Right cardiac atrium (tissue), 5 donors: ENCODE results near the gene CMTM2. TPM values are rescaled to one million over a fixed set of nuclear protein-coding genes. Genes with fewer than 3 reads are reported as not detected.

ENCODE experiments used
- ATAC-seq, 2 donors: fragments of 200-7000 bp; cut with Tn5 transposase; one replicate each; pipeline versions ENCODE4 v1.8.0 to v1.9.1; 2020; ENCODE audit warnings: moderate library complexity in 2 of 2, mild to moderate bottlenecking in 1 of 2
- DNase-seq, 3 donors: peaks; one replicate each; pipeline ENCODE4 v3.0.0-alpha.2; 2020
- H3K27ac ChIP-seq: one replicate; pipeline ENCODE4 v1.5.1; 2013; ENCODE audit warnings: mild to moderate bottlenecking, low read length, control low read depth, moderate library complexity
- H3K27me3 ChIP-seq: one replicate; pipeline ENCODE4 v1.6.1; 2013; ENCODE audit not compliant: control insufficient read depth, insufficient read depth
- H3K4me1 ChIP-seq: one replicate; pipeline ENCODE4 v1.6.1; 2013; ENCODE audit warnings: low read length; ENCODE audit not compliant: control insufficient read depth, insufficient read depth
- H3K4me3 ChIP-seq: one replicate; pipeline ENCODE4 v1.5.1; 2013; ENCODE audit warnings: low read length, control low read depth
- H3K9me3 ChIP-seq: one replicate; pipeline ENCODE4 v1.6.1; 2013; ENCODE audit warnings: low read length; ENCODE audit not compliant: control insufficient read depth
- WGBS: extraction: QIAGEN DNeasy Blood & Tissue Kit; methylation state at CpG from one replicate; pipeline ENCODE4 v1.1.7; 2013; 5-methylcytosine and 5-hydroxymethylcytosine counted together
- intact Hi-C, 4 donors: fragments of 100-400 bp; cut with DNase I; formaldehyde crosslinking; loops; one replicate each; pipeline versions ENCODE4 v1.11.0 to v1.14.0; 2022 to 2023
- polyA plus RNA-seq: library from polyadenylated mRNA; stranded (reverse); fragments of 200-250 nt; gene quantifications from one replicate; pipeline ENCODE4 v1.2.3, GENCODE V29; 2013
- total RNA-seq, 4 donors: library from RNA; stranded (reverse); fragmentation: NEBNext Ultra II Directional; extraction: Animal tissue kit (Norgen Biotek cat#: 25700); gene quantifications; one replicate each; pipeline ENCODE4 v1.2.1, GENCODE V29; 2021
- donor health status: healthy with polysubstance abuse.
- donor health status: DM: no; HTN: yes; CAD: no.
- donor health status: DM: no; HTN: no; CAD: no.
- donor health status: DM: no; HTN: yes; CAD: no; lungs with severe emphysema.
- donor health status: DM: yes; HTN: yes; CAD: no.

Gene CMTM2
- total and polyA plus RNA-seq, 5 donors, result 0.47 TPM; not detected in 4

DNA sequence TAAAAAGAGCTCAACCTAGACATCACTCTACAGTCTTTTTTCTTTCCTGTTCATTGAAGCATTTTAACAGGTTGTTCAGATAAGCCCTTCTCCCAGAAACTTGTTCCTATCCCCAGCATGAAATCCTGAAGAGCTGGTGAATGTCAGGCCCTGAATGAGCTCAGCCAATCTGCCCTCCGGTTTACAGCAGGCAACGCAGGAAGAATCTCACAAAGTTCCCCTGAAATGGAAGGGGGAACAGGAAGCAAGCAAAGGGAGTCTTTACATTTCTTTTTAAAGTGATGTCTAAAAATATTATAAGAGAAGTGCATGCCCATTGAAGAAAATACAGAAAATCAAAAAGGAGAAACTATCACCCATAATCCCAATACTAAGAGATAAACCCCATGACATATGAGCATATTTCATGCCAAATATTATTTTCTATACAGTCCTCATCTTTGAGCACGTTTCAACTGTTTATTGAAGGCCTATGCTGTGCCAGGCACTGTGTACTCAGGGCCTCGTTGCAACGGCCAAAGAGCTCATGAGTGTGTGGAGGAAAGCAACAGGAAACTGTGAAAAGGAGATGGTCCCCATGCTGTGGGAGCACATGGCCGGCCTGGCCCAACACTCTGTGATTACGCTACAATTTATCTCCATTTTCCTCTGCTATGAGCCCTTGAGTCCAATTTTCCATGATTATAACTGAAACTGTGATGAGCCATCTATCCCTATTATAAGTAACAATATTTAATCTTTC, 35.1 kb upstream of the CMTM2 start:
- Histone ChIP-seq H3K9me3 (no peaks in the 10 kb centered on the region), H3K4me1 (peaks cover 12% of the 10 kb centered on the region), H3K27me3 (no peaks in the 10 kb centered on the region), H3K27ac (no peak overlapping the region), H3K4me3 (no peak overlapping the region)
- 51% methylated on average over 7 of the region's 7 CpGs for WGBS
- ATAC-seq (no peak), DNase-seq (no peak)
- intact Hi-C loops, result no loop called here

DNA sequence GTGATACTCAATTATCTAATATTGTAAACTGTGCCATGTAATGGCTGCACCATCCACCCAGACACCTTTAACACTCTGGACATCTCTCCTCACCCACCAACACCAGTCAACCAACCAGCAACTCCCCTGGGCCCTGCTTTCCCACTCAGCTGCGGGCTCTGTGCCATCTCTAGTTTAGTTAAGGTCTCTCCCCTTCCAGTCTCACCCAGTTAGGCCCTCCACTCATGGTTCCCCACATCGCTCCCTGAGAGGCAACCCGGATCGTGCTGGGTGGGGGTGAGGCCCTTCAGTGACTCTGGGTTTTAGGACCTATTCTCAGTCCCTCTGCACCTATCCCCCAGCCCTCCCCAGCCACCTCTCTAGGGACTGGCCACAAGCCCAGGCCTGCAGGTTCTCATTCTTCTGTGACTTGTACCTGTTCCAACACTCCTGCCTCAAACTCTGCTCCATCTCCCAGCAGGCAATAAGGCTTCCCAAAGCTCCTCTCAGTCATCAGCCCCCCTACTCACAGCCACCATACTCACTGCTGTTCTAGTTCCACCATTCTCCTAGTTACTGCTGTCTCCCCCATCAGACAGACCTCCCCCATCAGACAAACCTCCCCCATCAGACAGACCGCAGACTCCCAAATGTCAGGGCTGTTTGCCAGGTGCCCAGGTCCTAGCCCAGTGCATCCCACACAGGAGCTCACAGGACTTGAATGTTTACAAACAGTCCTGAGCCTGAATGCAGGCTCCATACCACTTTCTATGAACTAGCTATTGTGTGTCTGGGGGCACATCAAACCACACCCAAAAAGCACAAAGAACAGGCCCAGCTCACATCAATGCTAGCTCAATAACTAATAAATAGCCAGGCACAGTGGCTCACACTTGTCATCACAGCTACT, 31.9 kb upstream of the CMTM2 start:
- Histone ChIP-seq H3K27ac (peak overlapping the region; percentile 25), H3K4me1 (peaks cover 9% of the 10 kb centered on the region), H3K4me3 (no peak overlapping the region), H3K9me3 (no peaks in the 10 kb centered on the region), H3K27me3 (no peaks in the 10 kb centered on the region)
- intact Hi-C loops, result no loop called here
- 92% methylated on average over 5 of the region's 5 CpGs for WGBS
- no peak for DNase-seq
- no peak for ATAC-seq

DNA sequence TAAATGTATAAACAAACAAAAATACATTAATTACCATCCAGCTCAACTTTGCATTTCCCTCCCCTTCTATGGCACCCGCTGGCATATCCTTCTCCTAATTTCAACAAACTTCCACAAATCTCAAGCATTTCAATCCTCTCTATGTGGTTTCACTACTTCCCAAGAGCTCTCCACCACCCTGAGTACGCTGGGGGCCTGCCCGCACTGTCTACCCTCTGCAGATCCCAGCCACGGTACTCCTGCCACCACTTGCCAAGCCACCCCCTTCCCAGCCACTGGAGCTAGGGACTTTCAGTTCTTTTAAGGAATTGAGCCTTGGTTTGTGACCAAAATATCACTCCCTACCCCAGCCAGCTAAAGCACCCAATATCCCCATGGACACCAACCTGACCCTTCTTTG, 31.2 kb upstream of the CMTM2 start:
- H3K27me3 ChIP-seq, result no peaks in the 10 kb centered on the region
- peaks cover 9% of the 10 kb centered on the region for H3K4me1 ChIP-seq
- H3K27ac ChIP-seq, result peak overlapping the region; percentile 25
- DNase-seq (no peak), ATAC-seq (no peak)
- no peaks in the 10 kb centered on the region for H3K9me3 ChIP-seq
- intact Hi-C loops, result no loop called here
- H3K4me3 ChIP-seq, result no peak overlapping the region
- WGBS, result 81% methylated on average over 4 of the region's 4 CpGs

DNA sequence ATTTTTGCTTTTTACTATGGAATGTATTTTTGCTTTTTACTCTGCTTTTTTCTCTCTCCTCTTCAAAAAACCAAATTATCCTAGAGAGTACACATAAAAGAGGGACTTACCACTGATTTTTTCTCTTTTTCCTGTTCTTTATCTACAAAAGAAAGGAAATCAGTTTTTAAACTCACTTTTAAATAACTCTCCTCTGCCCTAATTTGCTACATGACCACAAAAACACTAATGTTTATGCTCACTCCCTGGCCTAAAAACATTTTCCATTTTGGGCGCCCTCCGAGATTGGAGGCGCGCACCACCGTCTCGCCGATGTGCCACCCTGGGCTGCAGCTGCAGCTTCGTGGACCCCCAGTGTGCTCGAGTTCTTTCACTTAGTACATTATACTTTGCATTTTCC, 30.4 kb upstream of the CMTM2 start:
- Histone ChIP-seq H3K4me3 (peak overlapping the region; percentile 96), H3K9me3 (no peaks in the 10 kb centered on the region), H3K27ac (peak overlapping the region; percentile 98), H3K4me1 (peaks cover 6% of the 10 kb centered on the region), H3K27me3 (no peaks in the 10 kb centered on the region)
- intact Hi-C loops, result no loop called here
- 38% methylated on average over 9 of the region's 9 CpGs for WGBS
- DNase-seq (no peak), ATAC-seq (no peak)

DNA sequence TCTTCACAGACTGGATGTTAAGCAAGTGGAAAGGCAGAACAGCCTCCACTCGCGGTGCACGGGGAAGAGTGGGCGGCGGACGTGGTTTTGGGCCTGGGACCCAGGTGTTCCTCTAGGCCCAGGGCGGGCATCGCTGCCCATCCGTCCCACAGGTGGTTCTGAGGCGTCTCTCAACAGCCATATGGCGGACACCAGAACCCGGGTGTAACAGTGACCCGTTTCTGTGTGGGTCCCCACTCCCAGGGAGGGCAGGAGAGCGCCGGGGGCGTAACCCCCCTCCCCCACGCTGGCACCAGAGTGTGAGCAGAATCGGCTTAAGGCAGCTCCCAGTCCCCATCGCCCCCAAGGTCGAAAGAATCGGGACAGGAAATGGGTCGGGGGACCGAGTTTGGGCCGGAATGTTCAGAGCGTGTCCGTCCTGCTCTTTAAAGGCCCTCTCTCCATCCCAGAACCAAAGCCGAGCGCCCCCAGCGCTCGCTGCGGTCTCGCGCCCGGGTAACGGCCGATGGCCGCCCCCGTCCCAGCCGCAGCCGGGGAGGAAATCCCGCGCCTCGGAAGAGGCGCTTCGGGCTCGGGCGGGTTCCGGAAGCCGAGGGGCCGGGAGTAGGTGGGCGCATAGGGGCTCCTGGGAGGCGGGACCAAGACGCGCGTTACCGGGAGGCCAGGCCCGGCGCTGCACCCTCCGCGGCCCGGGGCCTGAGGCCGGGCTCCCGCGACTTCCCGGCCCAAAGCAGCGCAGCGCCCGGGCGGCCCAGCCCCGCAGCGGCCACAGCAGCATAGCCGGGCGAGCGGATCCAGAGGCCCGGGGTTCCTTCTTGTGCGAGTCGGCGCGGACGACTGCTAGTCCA, 29.8 kb upstream of the CMTM2 start, which contains the start of gene TK2:
Gene TK2, minus strand, starts transcription at position 839 of the 848 bp plus-strand sequence. Its CDS starts 61 bp downstream, at position 778.
- no peaks in the 10 kb centered on the region for H3K9me3 ChIP-seq
- peaks cover 6% of the 10 kb centered on the region for H3K4me1 ChIP-seq
- H3K27me3 ChIP-seq, result no peaks in the 10 kb centered on the region
- WGBS, result 1% methylated on average over 80 of the region's 80 CpGs
- ATAC-seq, result peak; percentile 68 to 72
- peak; percentile 73 to 91 (median 89) for DNase-seq
- peak within 1 kb of the TSS; percentile 96 for H3K4me3 ChIP-seq
- H3K27ac ChIP-seq, result peak within 1 kb of the TSS; percentile 98
- intact Hi-C loops, result loop anchor here in 1 of 4 donors (5.0 kb wide), 1 partner anchor 53 kb away; the partner anchor contains the start of gene CMTM3

DNA sequence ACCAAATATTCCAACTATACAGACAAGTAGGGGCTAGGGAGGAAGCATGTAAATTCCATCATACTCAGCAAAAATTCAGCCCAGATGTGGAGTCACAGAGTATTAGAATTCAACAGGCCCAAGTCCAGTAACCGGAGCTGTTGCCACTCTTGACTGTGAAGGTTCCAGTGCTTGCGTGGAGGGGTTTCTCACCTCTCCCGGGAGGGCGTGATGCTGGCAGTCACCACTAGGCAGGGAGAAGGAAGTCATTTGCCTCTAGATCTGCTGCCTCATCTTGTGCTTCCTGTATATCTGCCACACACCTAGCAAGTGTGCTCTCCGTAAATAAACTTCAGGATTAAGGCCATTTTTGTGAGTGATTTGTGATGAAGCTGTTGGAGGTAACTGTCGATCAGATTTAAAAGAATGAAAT, 27.9 kb upstream of the CMTM2 start:
- H3K4me1 ChIP-seq, result peaks cover 6% of the 10 kb centered on the region
- H3K4me3 ChIP-seq, result no peak overlapping the region
- 30% methylated on average over 6 of the region's 6 CpGs for WGBS
- DNase-seq (peak in 1 of 3 donors; percentile 56), ATAC-seq (no peak)
- H3K27ac ChIP-seq, result peak overlapping the region; percentile 100
- intact Hi-C loops, result loop anchor here in 1 of 4 donors (5.0 kb wide), 1 partner anchor 51 kb away; the partner anchor contains the start of gene CMTM3
- no peaks in the 10 kb centered on the region for H3K9me3 ChIP-seq
- H3K27me3 ChIP-seq, result no peaks in the 10 kb centered on the region

DNA sequence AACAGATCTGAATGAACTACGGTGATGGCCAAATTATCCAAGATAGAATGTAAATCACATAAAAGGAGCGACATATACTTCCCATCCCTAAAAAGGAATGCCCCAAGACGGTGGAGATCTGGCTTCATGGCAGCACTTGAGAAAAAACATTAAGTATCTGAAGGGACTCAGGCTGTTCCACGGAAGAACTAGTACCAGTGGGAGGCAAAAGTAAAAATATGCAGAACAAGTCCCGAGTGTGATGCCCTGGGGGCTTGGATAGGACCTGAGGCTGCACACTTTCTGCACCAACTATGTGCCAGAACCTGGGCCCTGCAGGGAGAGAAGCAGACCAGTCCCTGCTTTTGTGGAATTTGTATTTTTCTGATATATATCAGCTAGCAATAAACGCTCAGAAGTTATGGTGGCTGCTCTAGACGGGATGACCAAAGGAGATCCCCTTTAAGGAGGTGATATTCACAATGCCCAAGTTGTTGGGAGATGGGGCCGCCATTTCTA, 27.4 kb upstream of the CMTM2 start:
- intact Hi-C loops, result loop anchor here in 1 of 4 donors (5.0 kb wide), 1 partner anchor 50 kb away; the partner anchor contains the start of gene CMTM3
- Histone ChIP-seq H3K27ac (peak overlapping the region; percentile 100), H3K4me3 (peak overlapping the region; percentile 70), H3K9me3 (no peaks in the 10 kb centered on the region), H3K27me3 (no peaks in the 10 kb centered on the region), H3K4me1 (peaks cover 6% of the 10 kb centered on the region)
- ATAC-seq (peak in 1 of 2 donors; percentile 0), DNase-seq (no peak)
- 32% methylated on average over 8 of the region's 8 CpGs for WGBS

DNA sequence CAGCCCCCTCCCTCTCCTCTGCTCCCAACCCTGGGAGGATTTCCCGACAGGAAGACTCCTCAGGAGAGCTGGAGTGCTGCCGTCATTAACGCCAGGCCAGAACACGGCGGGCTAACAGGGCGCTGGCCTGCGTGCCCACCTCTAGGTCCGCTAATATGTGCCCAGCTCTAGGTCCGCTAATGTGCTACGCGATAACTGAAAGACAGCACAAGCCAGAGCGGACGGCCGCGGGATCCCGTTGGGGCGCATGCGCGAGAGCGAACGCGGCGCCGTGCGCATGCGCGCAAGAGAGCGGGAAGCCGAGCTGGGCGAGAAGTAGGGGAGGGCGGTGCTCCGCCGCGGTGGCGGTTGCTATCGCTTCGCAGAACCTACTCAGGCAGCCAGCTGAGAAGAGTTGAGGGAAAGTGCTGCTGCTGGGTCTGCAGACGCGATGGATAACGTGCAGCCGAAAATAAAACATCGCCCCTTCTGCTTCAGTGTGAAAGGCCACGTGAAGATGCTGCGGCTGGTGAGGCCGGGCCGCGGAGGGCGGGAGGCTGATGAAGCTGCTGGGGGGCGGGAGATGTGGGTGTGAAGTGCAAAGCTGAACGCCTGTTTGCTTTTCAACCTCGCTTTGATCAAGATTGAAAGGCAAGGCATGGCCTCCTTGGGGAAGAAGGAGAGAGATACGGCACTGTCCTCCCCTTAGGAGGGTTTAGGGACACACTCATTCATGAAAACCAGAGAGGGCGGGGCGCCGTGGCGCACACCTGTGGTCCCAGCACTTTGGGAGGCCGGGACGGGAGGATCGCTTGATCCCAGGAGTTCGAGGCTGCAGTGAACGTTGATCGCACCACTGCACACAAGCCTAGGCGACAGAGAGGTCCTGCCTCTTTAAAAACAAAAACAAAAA, 26.7 kb upstream of the CMTM2 start, which contains the start of gene CKLF:
Gene CKLF, plus strand, starts transcription at position 291 of the 892 bp plus-strand sequence. Its CDS starts 140 bp downstream, at position 431.
- peak within 1 kb of the TSS; percentile 70 for H3K4me3 ChIP-seq
- H3K4me1 ChIP-seq, result peaks cover 6% of the 10 kb centered on the region
- WGBS, result 7% methylated on average over 63 of the region's 63 CpGs
- H3K27ac ChIP-seq, result peak within 1 kb of the TSS; percentile 100
- ATAC-seq (peak; percentile 89 to 90), DNase-seq (peak; percentile 89 to 96 (median 96))
- H3K9me3 ChIP-seq, result no peaks in the 10 kb centered on the region
- intact Hi-C loops, result loop anchor here in 1 of 4 donors (5.0 kb wide), 1 partner anchor 50 kb away; the partner anchor contains the start of gene CMTM3
- no peaks in the 10 kb centered on the region for H3K27me3 ChIP-seq

DNA sequence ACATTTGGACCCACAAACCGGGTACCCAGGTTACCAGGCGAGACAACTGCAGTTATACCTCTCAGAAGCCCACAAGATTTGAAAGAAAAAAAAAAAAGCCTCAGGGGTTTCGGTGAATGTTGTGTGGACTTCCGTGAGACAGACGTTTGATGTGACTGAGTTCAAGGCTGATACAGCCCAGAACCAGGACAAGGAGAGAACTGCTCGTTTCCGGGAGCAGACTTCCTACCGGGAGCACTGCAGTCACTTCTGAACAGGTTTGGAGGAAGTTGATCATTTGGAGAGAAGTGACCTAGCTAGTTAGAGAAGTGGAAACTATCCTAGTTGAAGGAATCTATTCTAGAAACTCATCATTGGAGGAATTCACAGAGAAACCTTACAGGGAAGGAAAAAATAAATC, 26.0 kb upstream of the CMTM2 start:
- Histone ChIP-seq H3K27me3 (no peaks in the 10 kb centered on the region), H3K4me1 (peaks cover 3% of the 10 kb centered on the region), H3K4me3 (peak overlapping the region; percentile 70), H3K27ac (no peak overlapping the region), H3K9me3 (no peaks in the 10 kb centered on the region)
- WGBS, result 34% methylated on average over 8 of the region's 8 CpGs
- ATAC-seq (no peak), DNase-seq (no peak)
- intact Hi-C loops, result loop anchor here in 1 of 4 donors (5.0 kb wide), 1 partner anchor 49 kb away; the partner anchor contains the start of gene CMTM3
